Measurements from ENCODE around the gene GJA3. TPM values are rescaled to one million over a fixed set of nuclear protein-coding genes. Genes with fewer than 3 reads are reported as not detected.

The GJA3 gene
- total and polyA plus RNA-seq, 10 of the 15 experiments (the other 5 are each of a cell fraction or from before 2014, with no cell fraction given) = 0.03 to 0.11 (median 0.04) TPM; not detected in 5

DNA sequence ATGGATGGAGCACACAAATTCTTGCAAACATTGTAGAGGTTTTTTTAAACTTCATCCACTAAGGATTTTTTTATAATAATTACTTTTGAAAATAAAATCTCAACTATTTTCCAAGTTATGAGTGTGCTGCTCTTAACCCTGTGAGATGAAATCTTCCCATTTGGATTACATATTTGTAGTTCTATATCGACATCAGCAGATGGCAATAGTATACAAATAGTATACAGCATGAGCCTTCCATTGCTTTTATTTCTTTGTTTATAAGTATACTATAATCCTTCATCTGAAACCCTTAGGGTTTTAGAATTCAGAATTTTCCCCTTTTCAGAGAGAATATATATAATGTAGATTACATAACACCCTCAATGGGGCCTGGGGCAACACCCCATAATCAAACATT, 70.5 kb downstream of the GJA3 start (continued):
- TF ChIP-seq HSF1 (IDR thresholded peaks at IDR 0.05; ENCODE audit: low read depth, low read length) (no peak), BCL11A (IDR thresholded peaks at IDR 0.05; ENCODE audit: low read depth, low read length) (no peak), ZZZ3 (IDR thresholded peaks at IDR 0.05; ENCODE audit: control insufficient read depth, insufficient read length, low read depth) (no peak), RB1 (IDR thresholded peaks at IDR 0.05; ENCODE audit: borderline replicate concordance) (no peak), CBX3 (IDR thresholded peaks at IDR 0.05; ENCODE audit: borderline replicate concordance, low read depth) (no peak)

Other genes with a start within 250 kb of the GJA3 start
- 30.4 and 40.4 TPM in 2 replicates for gene ZMYM2, start 202.3 kb downstream of the GJA3 start, total RNA-seq (2014; rRNA removed)
- 57.6 and 60.3 TPM in 2 replicates for gene ZMYM2, start 202.3 kb downstream of the GJA3 start, total RNA-seq (2014; rRNA removed; fragmentation: Illumina TruSeq; extraction: Trizol)
- 37.3 and 43.1 TPM in 2 replicates for gene ZMYM2, start 202.3 kb downstream of the GJA3 start, total RNA-seq (2021)
- 60.4 and 120 TPM in 2 replicates for gene ZMYM2, start 202.3 kb downstream of the GJA3 start, polyA plus RNA-seq (2011; rRNA removed)
- 46.7 and 48.8 TPM in 2 replicates for gene ZMYM2, start 202.3 kb downstream of the GJA3 start, polyA plus RNA-seq (2014; fragmentation: Illumina TruSeq; extraction: Trizol)
- 1 to 10 TPM; 9.5 TPM for gene ZMYM2, start 202.3 kb downstream of the GJA3 start, polyA plus RNA-seq (2014; fragmentation: Nextera tagmentation; extraction: Ambion mirVana)
- gene ZMYM2, start 202.3 kb downstream of the GJA3 start, polyA plus RNA-seq (2014; rRNA removed) = 28.3 and 38.8 TPM in 2 replicates
- 10 to 100 TPM; 13.0 to 15.3 TPM for gene ZMYM2, start 202.3 kb downstream of the GJA3 start, polyA plus RNA-seq (2016; fragmentation: Nextera tagmentation; extraction: Ambion mirVana)
- 0.16 and 0.28 TPM in 2 replicates for gene GJB2, start 31.9 kb upstream of the GJA3 start, total RNA-seq (2014; rRNA removed)
- gene GJB2, start 31.9 kb upstream of the GJA3 start, total RNA-seq (2014; rRNA removed; fragmentation: Illumina TruSeq; extraction: Trizol) = 0.28 and 0.31 TPM in 2 replicates
- gene GJB2, start 31.9 kb upstream of the GJA3 start, total RNA-seq (2021) = 0.24 and 0.44 TPM in 2 replicates
- 0.56 and 1.1 TPM in 2 replicates for gene GJB2, start 31.9 kb upstream of the GJA3 start, polyA plus RNA-seq (2011; rRNA removed)
- 0.24 and 0.28 TPM in 2 replicates for gene GJB2, start 31.9 kb upstream of the GJA3 start, polyA plus RNA-seq (2014; fragmentation: Illumina TruSeq; extraction: Trizol)
- under 1 TPM in 1 of 2 experiments, not detected in 1; 0.07 TPM for gene GJB2, start 31.9 kb upstream of the GJA3 start, polyA plus RNA-seq (2014; fragmentation: Nextera tagmentation; extraction: Ambion mirVana)
- 0.06 and 0.27 TPM in 2 replicates for gene GJB2, start 31.9 kb upstream of the GJA3 start, polyA plus RNA-seq (2014; rRNA removed)
- under 1 TPM; 0.57 to 0.59 TPM for gene GJB2, start 31.9 kb upstream of the GJA3 start, polyA plus RNA-seq (2016; fragmentation: Nextera tagmentation; extraction: Ambion mirVana)
- gene GJB6, start 71.3 kb upstream of the GJA3 start, total RNA-seq (2014; rRNA removed) = not detected in 2 replicates
- not detected in 2 replicates for gene GJB6, start 71.3 kb upstream of the GJA3 start, total RNA-seq (2014; rRNA removed; fragmentation: Illumina TruSeq; extraction: Trizol)
- not detected in 2 replicates for gene GJB6, start 71.3 kb upstream of the GJA3 start, total RNA-seq (2021)
- gene GJB6, start 71.3 kb upstream of the GJA3 start, polyA plus RNA-seq (2011; rRNA removed) = 0.03 TPM in 1 of 2 replicates, not detected in the other
- gene GJB6, start 71.3 kb upstream of the GJA3 start, polyA plus RNA-seq (2014; fragmentation: Illumina TruSeq; extraction: Trizol) = not detected in 2 replicates
- gene GJB6, start 71.3 kb upstream of the GJA3 start, polyA plus RNA-seq (2014; fragmentation: Nextera tagmentation; extraction: Ambion mirVana) = not detected
- not detected in 2 replicates for gene GJB6, start 71.3 kb upstream of the GJA3 start, polyA plus RNA-seq (2014; rRNA removed)
- gene GJB6, start 71.3 kb upstream of the GJA3 start, polyA plus RNA-seq (2016; fragmentation: Nextera tagmentation; extraction: Ambion mirVana) = not detected

Measured in GM12878 (cell line).